Hepatocyte (in vitro differentiated cells): ENCODE measurements around the gene PTPRN2.

Source experiments
- CTCF ChIP-seq: fragments of 200-600 bp; sonication (generic); IDR thresholded peaks from 2 replicates; pipeline ENCODE4 v1.5.1; 2016; ENCODE audit warnings: antibody characterized with exemption, mild to moderate bottlenecking; ENCODE audit not compliant: poor library complexity
- EZH2 ChIP-seq: fragments of 200-600 bp; sonication (generic); IDR thresholded peaks from 2 replicates; pipeline ENCODE4 v1.6.1; 2016; ENCODE audit warnings: antibody characterized with exemption, mild to moderate bottlenecking, borderline replicate concordance
- EZH2phosphoT487 ChIP-seq: fragments of 200-600 bp; sonication (generic); IDR thresholded peaks from one replicate; pipeline ENCODE4 v1.6.1; 2018; ENCODE audit warnings: antibody characterized with exemption, mild to moderate bottlenecking, low read depth, moderate library complexity; ENCODE audit not compliant: unreplicated experiment, severe bottlenecking

GRCh38 chr7:157867685-157868305, 719.8 kb downstream of the PTPRN2 start:
- TF ChIP-seq CTCF (no peak), EZH2 (no peak), EZH2phosphoT487 (no peak)
